ENCODE results near the gene BLTP2. TPM values are rescaled to one million over a fixed set of nuclear protein-coding genes. Genes with fewer than 3 reads are reported as not detected.

The BLTP2 gene
- total and polyA plus RNA-seq, 2 of the 13 experiments (the other 11 are each of a cell fraction or from before 2014, with no cell fraction given), result 66.7 to 80.9 TPM

DNA sequence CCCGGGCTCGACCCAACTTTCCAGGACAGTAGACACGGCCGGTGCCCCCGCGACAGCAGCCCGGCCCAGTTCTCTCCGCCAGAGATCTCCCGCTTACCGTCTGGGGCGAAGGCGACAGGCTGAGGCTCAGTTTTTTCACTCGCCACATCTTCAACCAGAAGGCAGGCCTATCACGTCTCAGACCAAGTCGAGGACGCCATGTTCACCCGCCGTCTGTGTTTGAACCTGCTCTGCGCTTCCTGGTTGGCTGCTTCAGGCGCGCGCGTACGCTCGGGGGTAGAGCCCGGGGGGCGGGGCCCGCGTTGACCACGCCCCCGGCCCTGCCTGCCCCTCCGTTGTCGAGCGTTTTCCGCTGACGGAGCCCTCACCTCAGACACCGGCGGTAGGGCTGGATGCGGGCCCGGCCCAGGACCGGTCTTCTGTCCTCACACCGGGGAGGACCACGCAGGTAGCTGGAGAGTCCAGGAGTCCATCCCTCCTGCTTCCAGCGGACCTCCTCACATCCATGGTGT lies 46.1 kb downstream of the BLTP2 start, which contains the start of gene SPAG5 (continued):
- TF ChIP-seq, protein P1, sequence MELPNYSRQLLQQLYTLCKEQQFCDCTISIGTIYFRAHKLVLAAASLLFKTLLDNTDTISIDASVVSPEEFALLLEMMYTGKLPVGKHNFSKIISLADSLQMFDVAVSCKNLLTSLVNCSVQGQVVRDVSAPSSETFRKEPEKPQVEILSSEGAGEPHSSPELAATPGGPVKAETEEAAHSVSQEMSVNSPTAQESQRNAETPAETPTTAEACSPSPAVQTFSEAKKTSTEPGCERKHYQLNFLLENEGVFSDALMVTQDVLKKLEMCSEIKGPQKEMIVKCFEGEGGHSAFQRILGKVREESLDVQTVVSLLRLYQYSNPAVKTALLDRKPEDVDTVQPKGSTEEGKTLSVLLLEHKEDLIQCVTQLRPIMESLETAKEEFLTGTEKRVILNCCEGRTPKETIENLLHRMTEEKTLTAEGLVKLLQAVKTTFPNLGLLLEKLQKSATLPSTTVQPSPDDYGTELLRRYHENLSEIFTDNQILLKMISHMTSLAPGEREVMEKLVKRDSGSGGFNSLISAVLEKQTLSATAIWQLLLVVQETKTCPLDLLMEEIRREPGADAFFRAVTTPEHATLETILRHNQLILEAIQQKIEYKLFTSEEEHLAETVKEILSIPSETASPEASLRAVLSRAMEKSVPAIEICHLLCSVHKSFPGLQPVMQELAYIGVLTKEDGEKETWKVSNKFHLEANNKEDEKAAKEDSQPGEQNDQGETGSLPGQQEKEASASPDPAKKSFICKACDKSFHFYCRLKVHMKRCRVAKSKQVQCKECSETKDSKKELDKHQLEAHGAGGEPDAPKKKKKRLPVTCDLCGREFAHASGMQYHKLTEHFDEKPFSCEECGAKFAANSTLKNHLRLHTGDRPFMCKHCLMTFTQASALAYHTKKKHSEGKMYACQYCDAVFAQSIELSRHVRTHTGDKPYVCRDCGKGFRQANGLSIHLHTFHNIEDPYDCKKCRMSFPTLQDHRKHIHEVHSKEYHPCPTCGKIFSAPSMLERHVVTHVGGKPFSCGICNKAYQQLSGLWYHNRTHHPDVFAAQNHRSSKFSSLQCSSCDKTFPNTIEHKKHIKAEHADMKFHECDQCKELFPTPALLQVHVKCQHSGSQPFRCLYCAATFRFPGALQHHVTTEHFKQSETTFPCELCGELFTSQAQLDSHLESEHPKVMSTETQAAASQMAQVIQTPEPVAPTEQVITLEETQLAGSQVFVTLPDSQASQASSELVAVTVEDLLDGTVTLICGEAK (IDR thresholded peaks at IDR 0.05), result no peak
- TF ChIP-seq, protein P1 (CRISPR knock-in tag; IDR thresholded peaks at IDR 0.05), result 0 out of 2 replicates have a peak, but pooled peaks have one; percentile 9
- TF ChIP-seq, protein P2, sequence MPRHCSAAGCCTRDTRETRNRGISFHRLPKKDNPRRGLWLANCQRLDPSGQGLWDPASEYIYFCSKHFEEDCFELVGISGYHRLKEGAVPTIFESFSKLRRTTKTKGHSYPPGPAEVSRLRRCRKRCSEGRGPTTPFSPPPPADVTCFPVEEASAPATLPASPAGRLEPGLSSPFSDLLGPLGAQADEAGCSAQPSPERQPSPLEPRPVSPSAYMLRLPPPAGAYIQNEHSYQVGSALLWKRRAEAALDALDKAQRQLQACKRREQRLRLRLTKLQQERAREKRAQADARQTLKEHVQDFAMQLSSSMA (CRISPR knock-in tag; IDR thresholded peaks at IDR 0.05), result no peak
- TF ChIP-seq REPIN1 (CRISPR knock-in tag; IDR thresholded peaks at IDR 0.05; ENCODE audit: borderline replicate concordance, low read depth) (no peak), ATM (IDR thresholded peaks at IDR 0.05; ENCODE audit: borderline replicate concordance) (no peak), BORCS8-MEF2B (CRISPR knock-in tag; IDR thresholded peaks at IDR 0.05) (peak; percentile 73; the same call in 1 of the 2 replicates), SP4 (CRISPR knock-in tag; IDR thresholded peaks at IDR 0.05) (peak; percentile 97), ZNF335 (CRISPR knock-in tag; IDR thresholded peaks at IDR 0.05) (0 out of 2 replicates have a peak, but pooled peaks have one; percentile 28), ZNF430 (CRISPR knock-in tag; IDR thresholded peaks at IDR 0.05) (peak; percentile 68; the same call in 1 of the 2 replicates), XRCC5 (optimal IDR thresholded peaks at IDR 0.05; ENCODE audit: low read length) (peak; percentile 17), GATAD1 (CRISPR knock-in tag; IDR thresholded peaks at IDR 0.05) (peak; percentile 77), DR1 (CRISPR knock-in tag; IDR thresholded peaks at IDR 0.05) (peak; percentile 82), SP1 (IDR thresholded peaks at IDR 0.05) (no peak), SP1 (CRISPR knock-in tag; IDR thresholded peaks at IDR 0.05) (peak; percentile 88), RBAK (CRISPR knock-in tag; IDR thresholded peaks at IDR 0.05) (no peak), ISL2 (CRISPR knock-in tag; IDR thresholded peaks at IDR 0.05) (peak; percentile 65)
- TF ChIP-seq, protein P3, sequence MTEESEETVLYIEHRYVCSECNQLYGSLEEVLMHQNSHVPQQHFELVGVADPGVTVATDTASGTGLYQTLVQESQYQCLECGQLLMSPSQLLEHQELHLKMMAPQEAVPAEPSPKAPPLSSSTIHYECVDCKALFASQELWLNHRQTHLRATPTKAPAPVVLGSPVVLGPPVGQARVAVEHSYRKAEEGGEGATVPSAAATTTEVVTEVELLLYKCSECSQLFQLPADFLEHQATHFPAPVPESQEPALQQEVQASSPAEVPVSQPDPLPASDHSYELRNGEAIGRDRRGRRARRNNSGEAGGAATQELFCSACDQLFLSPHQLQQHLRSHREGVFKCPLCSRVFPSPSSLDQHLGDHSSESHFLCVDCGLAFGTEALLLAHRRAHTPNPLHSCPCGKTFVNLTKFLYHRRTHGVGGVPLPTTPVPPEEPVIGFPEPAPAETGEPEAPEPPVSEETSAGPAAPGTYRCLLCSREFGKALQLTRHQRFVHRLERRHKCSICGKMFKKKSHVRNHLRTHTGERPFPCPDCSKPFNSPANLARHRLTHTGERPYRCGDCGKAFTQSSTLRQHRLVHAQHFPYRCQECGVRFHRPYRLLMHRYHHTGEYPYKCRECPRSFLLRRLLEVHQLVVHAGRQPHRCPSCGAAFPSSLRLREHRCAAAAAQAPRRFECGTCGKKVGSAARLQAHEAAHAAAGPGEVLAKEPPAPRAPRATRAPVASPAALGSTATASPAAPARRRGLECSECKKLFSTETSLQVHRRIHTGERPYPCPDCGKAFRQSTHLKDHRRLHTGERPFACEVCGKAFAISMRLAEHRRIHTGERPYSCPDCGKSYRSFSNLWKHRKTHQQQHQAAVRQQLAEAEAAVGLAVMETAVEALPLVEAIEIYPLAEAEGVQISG (CRISPR knock-in tag; IDR thresholded peaks at IDR 0.05), result no peak; the same call in 1 of the 2 replicates
